Stimulated activated CD4-positive, alpha-beta T cell treated with anti-CD3 and anti-CD28 coated beads, Interleukin-1b, Interleukin-23, amount 100 ng/mL, for 24 hours (primary cell): ENCODE measurements around the gene PTGR2.
"Not testable (repeated sequence)": the region's sequence is repeated elsewhere in the genome, so short reads cannot be mapped to it uniquely, and the experiment has no call there.

Experiments
- DNase-seq, 4 experiments: peaks; one replicate each; pipeline ENCODE4 v3.0.0-alpha.2; 2020; ENCODE audit warnings: low read depth in 4 of 4, low spot score in 1 of 4

The PTGR2 gene

DNA sequence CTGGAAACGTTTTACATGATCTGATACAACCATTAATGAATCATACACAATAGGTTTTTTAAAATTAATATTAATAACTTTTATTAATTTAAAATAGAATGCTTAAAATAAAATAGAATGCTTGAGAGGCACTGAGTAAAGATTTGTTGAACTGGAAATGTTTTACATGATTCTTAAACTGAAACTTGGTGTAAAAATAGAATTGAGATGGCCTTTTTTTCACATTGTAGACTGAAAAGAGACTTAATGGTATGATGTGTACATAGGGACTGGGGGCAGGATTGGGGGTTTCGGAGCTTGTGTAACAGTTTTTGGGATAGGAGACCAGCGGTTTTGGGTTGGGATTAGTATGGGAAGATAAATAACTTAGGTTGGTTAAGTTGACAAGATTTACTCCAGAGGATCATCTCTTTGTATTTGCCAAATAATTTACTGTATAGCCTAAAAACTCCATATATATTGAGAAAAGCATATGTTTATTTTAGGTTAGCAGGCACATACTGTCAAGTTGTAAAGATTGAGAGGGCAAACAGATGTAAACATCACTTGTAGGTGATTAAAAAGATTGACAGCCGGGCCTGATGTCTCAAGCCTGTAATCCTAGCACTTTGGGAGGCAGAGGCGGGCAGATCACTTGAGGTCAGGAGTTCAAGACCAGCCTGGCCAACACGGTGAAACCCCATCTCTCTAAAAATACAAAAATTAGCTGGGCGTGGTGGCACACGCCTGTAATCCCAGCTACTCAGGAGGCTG, 33.0 kb downstream of the PTGR2 start:
- DNase-seq, result no peak

DNA sequence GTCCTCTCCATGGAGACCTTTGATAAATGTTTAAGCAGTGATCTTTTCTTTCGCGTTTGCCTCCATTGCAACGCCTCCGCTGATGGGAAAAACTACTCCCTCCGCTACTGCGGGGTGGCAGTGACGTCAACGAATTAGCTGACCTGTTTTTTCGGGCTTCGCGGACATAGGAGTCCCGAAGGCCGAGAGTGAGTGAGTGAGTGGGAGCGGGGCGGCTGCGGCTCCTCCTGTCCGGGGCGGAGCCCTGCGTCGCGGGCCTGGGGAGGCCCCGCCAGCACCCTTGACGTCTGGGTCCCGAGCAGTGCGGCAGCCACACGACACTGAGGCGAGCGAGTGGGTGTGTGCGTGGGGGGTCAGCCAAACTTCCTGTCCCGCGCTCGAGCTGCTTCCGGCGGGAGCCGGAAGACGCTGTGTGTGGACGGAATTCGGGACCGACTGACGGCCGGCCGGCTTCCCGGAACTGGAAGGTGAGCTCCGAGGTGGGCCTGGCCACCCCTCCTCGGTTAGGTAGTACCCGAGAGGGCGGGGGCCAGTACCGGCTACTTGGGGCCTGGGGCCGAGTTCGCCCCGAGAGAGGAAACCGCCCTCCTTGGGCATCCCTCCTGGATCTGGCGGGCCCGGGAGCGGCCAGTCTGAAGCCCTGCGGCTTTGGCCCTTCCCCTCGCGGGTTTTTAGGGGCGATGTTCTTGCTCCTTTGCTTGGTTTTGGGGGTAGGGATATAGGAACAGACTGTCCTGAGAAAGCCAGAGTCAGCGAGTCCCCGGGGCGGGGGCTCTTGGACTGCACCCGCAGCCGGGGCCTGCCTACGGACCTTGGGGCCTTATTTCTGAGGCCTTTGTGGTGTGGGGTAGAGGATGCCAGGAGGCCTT, 35.1 kb downstream of the PTGR2 start, which contains the start of gene ZNF410:
ZNF410 (plus strand) TSS at position 411 of the 869 bp plus-strand sequence. CDS start 5,317 bp downstream, outside the sequence.
- DNase-seq, result peak; percentile 75 to 92 (median 86)

DNA sequence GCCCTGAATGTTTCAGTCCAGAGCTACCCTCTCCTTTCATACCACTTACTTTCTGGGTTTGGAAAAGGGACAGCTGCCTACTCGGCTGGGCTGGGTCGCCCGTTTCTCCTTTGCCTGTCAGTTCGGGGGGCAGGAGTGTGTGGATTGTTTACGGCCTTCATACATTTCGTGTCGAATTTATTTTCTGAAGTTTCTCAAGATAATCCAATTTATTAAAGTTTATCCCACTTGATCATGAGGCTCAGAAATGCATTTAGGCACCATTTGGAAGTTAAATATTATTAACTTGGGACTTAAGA, 35.6 kb downstream of the PTGR2 start:
- peak in 1 of 4 experiments; percentile 2 for DNase-seq

DNA sequence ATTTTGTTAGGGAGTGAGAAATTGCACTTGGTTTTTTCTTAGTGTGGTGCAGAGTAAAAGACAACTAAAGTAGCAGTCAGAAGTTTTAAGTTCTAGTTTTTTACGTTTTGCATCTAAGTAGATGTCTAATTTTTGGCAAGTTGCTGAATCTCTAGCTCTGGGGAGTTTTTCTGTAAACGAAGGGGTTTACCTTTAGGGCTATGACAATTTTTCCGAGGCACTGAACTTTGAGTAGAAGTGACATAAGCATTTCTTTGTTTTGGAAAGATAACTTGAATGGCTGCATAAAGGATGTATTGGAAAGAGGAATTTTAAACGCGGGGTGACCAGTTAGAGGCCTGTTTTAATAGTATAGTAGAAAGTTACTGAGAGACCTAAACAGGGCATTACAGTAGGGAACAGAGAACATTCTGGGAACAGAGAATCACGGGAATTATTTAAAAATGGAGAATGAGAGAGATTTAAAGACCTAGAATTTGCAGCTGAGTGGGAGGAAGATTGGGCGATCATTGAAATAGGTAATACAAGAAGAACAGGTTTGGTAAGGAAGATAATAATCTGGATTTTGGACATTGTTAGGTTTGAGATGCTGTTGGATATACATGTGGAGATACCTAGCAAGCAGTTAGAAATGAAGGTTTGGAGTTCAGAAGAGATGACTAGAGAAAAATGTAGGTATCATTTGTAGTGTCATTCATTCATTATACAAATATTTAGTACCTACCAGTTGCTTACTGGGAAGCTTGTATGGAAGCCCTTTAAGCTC, 36.2 kb downstream of the PTGR2 start:
- no peak for DNase-seq

DNA sequence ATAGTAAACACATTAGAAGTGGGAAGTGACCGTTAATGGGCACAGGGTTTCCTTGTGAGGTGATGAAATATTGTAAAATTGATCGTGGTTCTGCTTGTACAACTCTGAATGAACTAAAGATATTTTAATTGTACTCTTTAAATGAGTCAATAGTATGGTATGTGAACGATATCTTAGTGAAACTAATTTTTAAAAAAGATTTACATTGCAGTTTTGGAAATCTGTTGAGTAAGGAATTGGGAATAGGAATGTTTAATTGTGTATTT, 36.8 kb downstream of the PTGR2 start:
- DNase-seq, result no peak

DNA sequence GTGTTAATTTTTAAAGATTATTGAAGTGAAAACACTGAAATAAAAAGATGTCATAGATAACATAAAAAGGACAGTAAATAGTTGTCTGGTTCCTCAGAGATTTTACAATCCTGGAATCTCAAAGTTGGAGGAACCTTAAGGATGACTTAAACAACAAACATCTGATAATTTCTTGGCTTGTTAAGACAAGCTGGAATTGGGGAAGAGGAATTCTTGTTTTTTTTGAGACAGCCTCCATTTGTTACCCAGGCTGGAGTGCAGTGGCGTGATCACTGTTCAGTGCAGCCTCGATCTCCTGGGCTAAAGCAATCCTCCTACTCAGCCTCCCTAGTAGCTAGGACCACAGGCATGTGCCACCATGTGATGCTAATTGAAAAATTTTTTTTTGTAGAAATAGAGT, 37.3 kb downstream of the PTGR2 start:
- no peak for DNase-seq

DNA sequence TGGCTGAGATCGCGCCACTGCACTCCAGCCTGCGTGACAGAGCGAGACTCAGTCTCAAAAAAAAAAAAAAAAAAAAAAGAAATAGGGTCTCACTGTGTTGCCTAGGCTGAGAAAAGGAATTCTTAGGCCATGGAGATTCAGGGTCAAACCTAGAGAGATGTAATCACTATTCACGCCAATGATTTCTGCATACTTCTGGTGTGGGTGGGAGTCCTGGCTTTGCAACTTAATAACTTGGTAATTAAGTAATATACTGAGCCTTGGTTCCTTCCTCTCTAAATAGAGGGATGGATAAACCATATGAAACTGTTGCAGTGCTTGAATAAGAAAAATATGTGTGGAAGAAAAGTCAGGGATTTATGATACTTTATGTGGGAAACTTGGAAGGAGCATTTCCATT, 37.7 kb downstream of the PTGR2 start:
- DNase-seq, result no peak

DNA sequence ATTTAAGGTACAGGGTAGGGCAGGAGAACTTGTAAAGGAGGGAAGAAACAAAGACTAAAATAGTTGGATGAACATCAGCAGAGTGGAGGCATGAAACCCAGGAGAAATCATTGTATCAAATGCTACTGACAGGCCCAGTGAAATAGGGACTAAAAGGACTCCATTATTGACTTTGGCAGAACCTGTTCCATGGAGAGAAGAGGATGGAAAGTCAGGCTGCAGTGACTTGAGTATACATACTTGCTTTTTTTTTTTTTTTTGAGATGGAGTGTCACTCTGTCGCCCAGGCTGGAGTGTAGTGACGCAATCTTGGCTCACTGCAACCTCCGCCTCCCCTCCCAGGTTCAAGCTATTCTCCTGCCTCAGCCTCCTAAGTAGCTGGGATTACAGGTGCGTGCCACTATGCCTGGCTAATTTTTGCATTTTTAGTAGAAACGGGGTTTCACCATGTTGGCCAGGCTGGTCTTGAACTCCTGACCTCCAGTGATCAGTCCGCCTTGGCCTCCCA, 42.6 kb downstream of the PTGR2 start:
- not testable (repeated sequence) for DNase-seq

DNA sequence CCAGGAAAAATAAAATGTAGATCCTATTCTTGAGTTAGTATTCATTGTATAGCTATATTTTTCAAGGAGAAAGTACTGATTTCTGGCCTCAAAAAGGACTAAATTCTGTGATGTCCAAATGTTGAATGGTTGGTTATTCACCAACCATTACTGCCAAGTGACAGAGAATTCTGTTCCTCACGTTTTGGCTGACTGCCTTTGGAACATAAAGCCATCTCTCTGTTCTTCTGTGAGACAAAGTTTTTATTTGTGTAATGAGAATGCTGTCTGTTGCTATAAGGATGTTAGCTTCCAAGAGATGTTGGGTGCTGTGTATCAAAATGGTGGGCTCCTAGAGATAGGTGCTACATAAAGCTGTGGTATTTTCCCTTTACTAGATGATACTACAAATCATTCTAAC, 44.3 kb downstream of the PTGR2 start:
- no peak for DNase-seq

DNA sequence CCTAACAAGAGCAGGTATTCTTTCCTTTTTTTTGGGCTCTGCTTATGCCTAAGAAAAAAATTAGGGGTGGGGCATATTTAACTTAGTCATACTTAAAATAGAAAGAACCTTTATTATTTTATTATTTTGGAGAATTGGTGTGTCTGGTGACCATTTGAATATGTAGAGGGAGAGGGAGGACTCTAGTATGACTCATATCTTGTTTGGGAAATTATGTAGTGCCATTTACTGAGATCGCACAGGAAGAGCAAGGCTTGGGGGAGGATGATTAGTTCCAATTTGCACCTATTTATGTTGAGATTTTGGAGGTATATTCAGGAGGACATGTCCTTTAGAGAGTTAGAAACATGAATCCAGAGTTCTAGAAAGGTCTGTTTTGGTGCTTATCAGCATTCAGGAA, 44.9 kb downstream of the PTGR2 start:
- no peak for DNase-seq

DNA sequence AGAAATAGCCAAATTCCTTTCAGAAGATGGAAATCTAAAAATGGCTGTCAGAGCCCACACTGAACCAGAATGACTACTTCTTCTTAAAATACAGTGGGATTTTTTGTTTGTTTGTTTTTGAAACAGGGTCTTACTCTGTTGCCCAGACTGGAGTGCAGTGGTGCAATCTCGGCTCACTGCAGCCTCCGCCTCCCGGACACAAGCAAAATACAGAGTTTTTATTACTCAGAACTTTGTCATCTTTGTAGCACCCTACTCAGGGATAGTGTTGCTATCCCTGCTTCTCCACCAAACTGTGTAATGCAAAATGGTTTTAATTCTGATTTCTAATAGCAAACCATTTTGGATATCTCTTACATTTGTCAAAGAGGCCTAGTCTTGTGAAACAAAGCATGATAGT, 51.4 kb downstream of the PTGR2 start:
- no peak for DNase-seq

DNA sequence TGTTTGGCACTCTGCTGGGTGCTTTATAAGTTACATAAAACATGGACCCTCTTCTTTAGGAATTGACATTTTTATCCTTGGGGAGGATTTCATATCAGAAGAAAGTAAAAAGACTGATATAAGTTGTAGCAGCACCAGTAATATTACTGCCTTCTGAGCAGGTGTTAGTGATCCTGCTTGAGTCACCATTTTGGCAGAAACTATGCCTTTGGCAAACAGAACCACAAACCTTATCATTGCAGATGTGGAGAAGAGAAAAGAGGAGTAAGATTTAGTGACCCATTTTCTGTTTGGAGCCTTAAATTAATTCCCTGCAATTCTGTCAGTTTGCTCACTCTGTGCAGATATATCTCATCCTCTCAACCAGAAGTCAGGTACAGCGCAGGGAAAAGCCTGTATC, 58.0 kb downstream of the PTGR2 start:
- DNase-seq, result no peak

DNA sequence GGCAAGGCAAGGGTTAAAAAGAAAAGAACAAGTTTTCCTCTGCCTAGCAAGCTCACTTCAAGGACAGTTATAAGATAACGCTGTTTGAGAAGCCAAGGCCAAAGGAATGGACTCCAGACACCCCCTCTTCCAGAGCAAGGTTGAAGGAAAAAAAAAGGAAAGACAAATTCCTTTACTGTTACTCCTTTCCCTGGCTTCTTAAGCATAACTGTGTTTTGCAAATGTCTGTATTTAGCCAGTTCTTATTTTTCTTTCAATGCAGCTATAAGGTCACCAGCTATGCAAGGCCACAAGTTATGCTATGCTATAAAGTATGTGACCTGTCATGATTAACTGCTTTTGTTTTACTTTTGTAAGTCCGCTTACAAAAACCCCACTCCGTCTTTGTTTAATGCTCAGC, 61.6 kb downstream of the PTGR2 start:
- DNase-seq, result no peak

DNA sequence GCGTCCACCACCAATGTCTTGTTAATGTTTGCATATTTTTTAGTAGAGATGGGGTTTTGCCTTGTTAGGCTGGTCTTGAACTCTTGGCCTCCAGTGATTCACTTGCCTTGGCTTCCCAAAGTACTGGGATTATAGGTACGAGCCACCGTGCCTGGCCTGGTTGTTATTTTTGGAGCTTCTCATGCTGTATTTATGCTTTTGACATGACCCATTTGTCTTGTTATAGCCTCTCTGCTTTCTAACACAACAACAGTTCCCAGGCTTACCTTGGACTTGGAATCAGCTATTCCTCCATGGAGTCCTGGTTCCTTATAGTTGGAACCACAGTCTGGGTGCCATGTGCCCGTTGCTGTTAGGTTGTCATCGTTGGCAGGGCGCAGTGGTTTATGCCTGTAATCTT, 64.7 kb downstream of the PTGR2 start:
- DNase-seq, result no peak

DNA sequence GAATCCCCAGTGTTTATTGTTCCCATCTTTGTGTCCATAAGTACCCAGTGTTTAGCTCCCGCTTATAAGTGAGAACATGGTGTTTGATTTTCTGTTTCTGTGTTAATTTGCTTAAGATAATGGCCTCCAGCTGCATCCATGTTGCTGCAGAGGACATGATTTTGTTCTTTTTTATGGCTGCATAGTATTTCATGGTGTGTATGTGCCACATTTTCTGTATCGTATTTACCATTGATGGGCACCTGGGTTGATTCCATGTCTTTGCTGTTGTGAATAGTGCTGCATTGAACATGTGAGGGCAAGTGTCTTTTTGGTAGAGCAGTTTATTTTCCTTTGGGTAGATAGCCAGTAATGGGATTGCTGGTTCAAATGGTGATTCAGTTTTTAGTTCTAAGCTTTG, 67.8 kb downstream of the PTGR2 start:
- not testable (repeated sequence) for DNase-seq

DNA sequence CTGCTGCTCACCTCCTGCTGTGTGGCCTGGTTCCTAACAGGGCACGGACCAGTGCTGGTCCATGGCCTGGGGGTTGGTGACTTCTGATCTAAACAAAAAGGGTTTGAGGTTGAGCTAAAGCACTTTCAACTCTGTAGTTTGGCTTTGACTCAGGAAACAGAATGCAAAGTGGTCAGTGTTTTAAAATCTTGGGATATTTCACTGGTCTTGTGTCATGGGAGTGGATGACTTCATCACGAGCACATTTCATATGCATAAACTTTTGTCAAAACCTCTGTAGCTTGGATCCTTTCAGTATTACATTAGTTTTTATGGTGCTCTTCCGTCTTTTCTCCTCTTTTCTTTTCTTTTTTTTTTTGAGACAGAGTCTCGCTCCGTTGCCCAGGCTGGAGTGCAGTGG, 72.7 kb downstream of the PTGR2 start:
- DNase-seq, result no peak
